ES-I3 (cell line): ENCODE data around the gene ID1.

Experiments
- H3K36me3 ChIP-seq: 2 replicates; pipeline ENCODE4 v1.6.1; 2013; ENCODE audit warnings: mild to moderate bottlenecking, low read length, control low read depth, moderate library complexity; ENCODE audit not compliant: insufficient read depth
- H3K4me1 ChIP-seq: 2 replicates; pipeline ENCODE4 v1.6.1; 2013; ENCODE audit warnings: mild to moderate bottlenecking, control low read depth, low read length; ENCODE audit not compliant: insufficient read depth
- H3K9ac ChIP-seq: 2 replicates; pipeline ENCODE4 v1.6.1; 2013; ENCODE audit warnings: low read depth, mild to moderate bottlenecking, low read length, moderate library complexity
- H3K9me3 ChIP-seq: 2 replicates; pipeline ENCODE4 v1.6.1; 2013; ENCODE audit warnings: mild to moderate bottlenecking, low read length, moderate library complexity; ENCODE audit not compliant: control insufficient read depth, insufficient read depth

ID1 gene

GRCh38 chr20:31605031-31605901 lies at the start of gene ID1:
Gene ID1, plus strand, starts transcription at chr20:31605289. Its CDS starts 99 bp downstream, at chr20:31605388.
- Histone ChIP-seq H3K36me3 (no peaks in the 10 kb centered on the region), H3K4me1 (peaks cover 26% of the 10 kb centered on the region), H3K9ac (peak within 1 kb of the TSS; percentile 97)

DNA sequence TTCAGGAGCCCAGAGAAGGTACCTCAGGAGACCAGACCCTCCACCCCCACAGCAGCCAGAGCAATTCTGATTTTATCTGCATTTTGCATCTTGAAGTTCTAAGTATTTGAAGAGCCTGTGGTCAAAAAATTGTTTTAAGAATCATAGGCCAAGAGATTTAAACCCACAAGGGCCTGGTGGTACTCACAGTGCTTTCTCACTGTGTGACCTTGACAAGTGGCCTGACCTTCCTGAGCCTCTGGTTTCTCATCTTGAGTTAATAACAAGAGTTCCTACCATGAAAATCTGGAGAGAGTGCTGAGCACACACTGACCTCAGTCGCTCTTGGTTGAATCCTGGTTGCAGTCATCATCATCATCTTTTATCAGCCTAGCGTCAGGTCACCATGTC lies 45.4 kb upstream of the ID1 start:
- no peaks in the 10 kb centered on the region for H3K9me3 ChIP-seq
- H3K9ac ChIP-seq = no peak overlapping the region
- peaks cover 12% of the 10 kb centered on the region for H3K4me1 ChIP-seq
- H3K36me3 ChIP-seq = peaks cover 21% of the 10 kb centered on the region

More at GRCh38 chr20:31605031-31605901, at the start of gene ID1:
- no peaks in the 10 kb centered on the region for H3K9me3 ChIP-seq

GRCh38 chr20:31560094-31560745 lies 44.9 kb upstream of the ID1 start:
- Histone ChIP-seq H3K36me3 (peaks cover 21% of the 10 kb centered on the region), H3K9me3 (no peaks in the 10 kb centered on the region), H3K9ac (no peak overlapping the region), H3K4me1 (peaks cover 12% of the 10 kb centered on the region)

- peaks cover 12% of the 10 kb centered on the region for H3K4me1 ChIP-seq
- no peaks in the 10 kb centered on the region for H3K9me3 ChIP-seq
- H3K9ac ChIP-seq = no peak overlapping the region
- peaks cover 21% of the 10 kb centered on the region for H3K36me3 ChIP-seq
Measured at GRCh38 chr20:31560746-31561598, 44.1 kb upstream of the ID1 start.

GRCh38 chr20:31562241-31562640 lies 42.8 kb upstream of the ID1 start:
- peaks cover 22% of the 10 kb centered on the region for H3K4me1 ChIP-seq
- no peak overlapping the region for H3K9ac ChIP-seq
- peaks cover 21% of the 10 kb centered on the region for H3K36me3 ChIP-seq
- no peaks in the 10 kb centered on the region for H3K9me3 ChIP-seq

DNA sequence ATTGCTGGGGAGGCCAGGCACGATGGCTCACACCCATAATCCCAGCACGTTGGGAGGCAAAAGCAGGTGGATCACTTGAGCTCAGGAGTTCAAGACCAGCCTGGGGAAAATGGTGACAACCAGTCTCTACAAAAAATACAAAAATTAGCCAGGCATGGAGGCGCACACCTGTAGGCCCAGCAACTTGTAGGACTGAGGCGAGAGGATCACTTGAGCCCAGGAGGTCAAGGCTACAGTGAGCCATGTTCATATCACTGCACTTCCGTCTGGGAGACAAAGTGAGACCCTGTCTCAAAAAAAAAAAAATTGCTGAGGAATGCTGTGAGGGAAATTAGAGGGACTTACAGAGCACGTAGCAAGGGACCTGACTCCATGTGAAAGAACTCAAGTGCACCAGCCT lies 40.8 kb upstream of the ID1 start:
- H3K36me3 ChIP-seq = peaks cover 25% of the 10 kb centered on the region
- H3K4me1 ChIP-seq = peaks cover 28% of the 10 kb centered on the region
- no peaks in the 10 kb centered on the region for H3K9me3 ChIP-seq
- no peak overlapping the region for H3K9ac ChIP-seq

- peaks cover 20% of the 10 kb centered on the region for H3K4me1 ChIP-seq
- H3K9ac ChIP-seq = no peak overlapping the region
- H3K36me3 ChIP-seq = peaks cover 22% of the 10 kb centered on the region
- no peaks in the 10 kb centered on the region for H3K9me3 ChIP-seq
Measured at GRCh38 chr20:31565699-31566318, 39.3 kb upstream of the ID1 start.

DNA sequence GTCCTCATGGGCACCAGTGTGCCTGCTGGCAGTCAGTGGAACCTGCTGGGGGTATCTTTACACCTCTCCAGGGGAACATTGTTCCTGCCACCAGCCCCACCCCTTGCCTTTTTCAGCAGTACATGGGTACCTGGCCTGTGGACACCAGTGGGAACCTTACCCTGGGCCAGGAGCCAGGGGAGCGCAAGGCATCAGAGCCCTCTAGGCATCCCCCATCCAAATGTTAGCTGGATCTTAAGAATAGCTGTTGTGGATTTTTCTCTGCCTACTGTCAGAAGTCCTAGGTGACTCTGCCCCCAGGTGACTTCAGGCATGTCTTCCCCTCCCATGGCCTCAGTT lies 38.8 kb upstream of the ID1 start:
- H3K36me3 ChIP-seq = peaks cover 19% of the 10 kb centered on the region
- peaks cover 18% of the 10 kb centered on the region for H3K4me1 ChIP-seq
- H3K9me3 ChIP-seq = no peaks in the 10 kb centered on the region
- H3K9ac ChIP-seq = no peak overlapping the region

- Histone ChIP-seq H3K36me3 (peaks cover 18% of the 10 kb centered on the region), H3K4me1 (peaks cover 18% of the 10 kb centered on the region), H3K9me3 (no peaks in the 10 kb centered on the region), H3K9ac (no peak overlapping the region)
Measured at GRCh38 chr20:31566658-31567379, 38.3 kb upstream of the ID1 start.

DNA sequence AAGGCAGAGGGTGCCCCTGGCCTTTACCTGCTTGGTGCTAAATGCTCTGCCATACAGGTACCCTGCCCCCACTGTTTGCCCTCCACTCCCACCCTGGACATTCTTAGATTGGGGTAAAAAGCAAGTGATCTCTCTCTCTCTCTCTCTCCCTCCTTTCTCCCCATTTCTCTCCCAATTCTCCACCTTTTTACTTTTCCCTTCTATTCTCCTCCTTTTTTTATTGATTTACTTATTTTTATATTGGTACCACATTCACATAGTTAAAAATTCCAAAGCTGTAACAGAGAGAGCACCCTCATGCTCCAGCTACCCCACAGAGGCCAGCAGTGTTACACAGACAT lies 37.7 kb upstream of the ID1 start:
- Histone ChIP-seq H3K9ac (no peak overlapping the region), H3K4me1 (peaks cover 21% of the 10 kb centered on the region), H3K36me3 (peaks cover 18% of the 10 kb centered on the region)

GRCh38 chr20:31568041-31568731 lies 36.9 kb upstream of the ID1 start:
- Histone ChIP-seq H3K36me3 (peaks cover 16% of the 10 kb centered on the region), H3K9me3 (no peaks in the 10 kb centered on the region), H3K9ac (no peak overlapping the region), H3K4me1 (peaks cover 24% of the 10 kb centered on the region)

More for the DNA sequence above, 37.7 kb upstream of the ID1 start:
- no peaks in the 10 kb centered on the region for H3K9me3 ChIP-seq

- Histone ChIP-seq H3K9ac (no peak overlapping the region), H3K9me3 (no peaks in the 10 kb centered on the region), H3K36me3 (peaks cover 11% of the 10 kb centered on the region; the same call in 1 of the 2 replicates), H3K4me1 (peaks cover 24% of the 10 kb centered on the region)
Measured at GRCh38 chr20:31568773-31569162, 36.3 kb upstream of the ID1 start.
